Measurements from ENCODE around the gene TMED7.

The TMED7 gene

GRCh38 chr5:115661101-115661500 lies 35.3 kb upstream of the TMED7 start:
- CTCF ChIA-PET, result no interaction called here
- POLR2A ChIA-PET, result interaction anchor here (1.0 kb wide), 1 partner anchor 155 kb away, joined by 3 read pairs; the partner anchor contains the start of gene CDO1
- DNase-seq (ENCODE audit: extremely low spot score), result no peak
- TF ChIP-seq FOXM1 (IDR thresholded peaks at IDR 0.05; ENCODE audit: borderline replicate concordance) (no peak), ZNF384 (IDR thresholded peaks at IDR 0.05) (no peak), HDGF (IDR thresholded peaks at IDR 0.05; ENCODE audit: borderline replicate concordance) (no peak), CTBP1 (IDR thresholded peaks at IDR 0.05; ENCODE audit: borderline replicate concordance) (no peak), SUZ12 (IDR thresholded peaks at IDR 0.05) (no peak), BHLHE40 (IDR thresholded peaks at IDR 0.05; ENCODE audit: borderline replicate concordance) (no peak), ELF4 (IDR thresholded peaks at IDR 0.05) (no peak), LEF1 (IDR thresholded peaks at IDR 0.05; ENCODE audit: borderline replicate concordance) (no peak), TARDBP (IDR thresholded peaks at IDR 0.05) (no peak), SP1 (IDR thresholded peaks at IDR 0.05) (no peak), ARNT (IDR thresholded peaks at IDR 0.05) (no peak), NFRKB (IDR thresholded peaks at IDR 0.05) (no peak), FOXK2 (IDR thresholded peaks at IDR 0.05) (no peak), FOXA1 (IDR thresholded peaks at IDR 0.05) (no peak), L3MBTL2 (conservative IDR thresholded peaks at IDR 0.05) (no peak)
- TF ChIP-seq, protein P1, sequence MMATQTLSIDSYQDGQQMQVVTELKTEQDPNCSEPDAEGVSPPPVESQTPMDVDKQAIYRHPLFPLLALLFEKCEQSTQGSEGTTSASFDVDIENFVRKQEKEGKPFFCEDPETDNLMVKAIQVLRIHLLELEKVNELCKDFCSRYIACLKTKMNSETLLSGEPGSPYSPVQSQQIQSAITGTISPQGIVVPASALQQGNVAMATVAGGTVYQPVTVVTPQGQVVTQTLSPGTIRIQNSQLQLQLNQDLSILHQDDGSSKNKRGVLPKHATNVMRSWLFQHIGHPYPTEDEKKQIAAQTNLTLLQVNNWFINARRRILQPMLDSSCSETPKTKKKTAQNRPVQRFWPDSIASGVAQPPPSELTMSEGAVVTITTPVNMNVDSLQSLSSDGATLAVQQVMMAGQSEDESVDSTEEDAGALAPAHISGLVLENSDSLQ (IDR thresholded peaks at IDR 0.05), result no peak

- no peak for TF ChIP-seq SUZ12 (IDR thresholded peaks at IDR 0.05)
- ChIA-PET POLR2A (no interaction called here), CTCF (no interaction called here)
- no peak for DNase-seq (ENCODE audit: extremely low spot score)
Measured at GRCh38 chr5:115657881-115658233, 32.0 kb upstream of the TMED7 start.

- POLR2A ChIA-PET, result no interaction called here
- DNase-seq (ENCODE audit: extremely low spot score), result no peak
- TF ChIP-seq SUZ12 (IDR thresholded peaks at IDR 0.05) (no peak), SP1 (IDR thresholded peaks at IDR 0.05) (no peak), ARNT (IDR thresholded peaks at IDR 0.05) (no peak), HDGF (IDR thresholded peaks at IDR 0.05; ENCODE audit: borderline replicate concordance) (no peak), TARDBP (IDR thresholded peaks at IDR 0.05) (no peak), FOXK2 (IDR thresholded peaks at IDR 0.05) (no peak), LEF1 (IDR thresholded peaks at IDR 0.05; ENCODE audit: borderline replicate concordance) (no peak), ELF4 (IDR thresholded peaks at IDR 0.05) (no peak), CTBP1 (IDR thresholded peaks at IDR 0.05; ENCODE audit: borderline replicate concordance) (no peak), ZNF384 (IDR thresholded peaks at IDR 0.05) (no peak), FOXM1 (IDR thresholded peaks at IDR 0.05; ENCODE audit: borderline replicate concordance) (no peak), FOXA1 (IDR thresholded peaks at IDR 0.05) (no peak), BHLHE40 (IDR thresholded peaks at IDR 0.05; ENCODE audit: borderline replicate concordance) (no peak), NFRKB (IDR thresholded peaks at IDR 0.05) (no peak), L3MBTL2 (conservative IDR thresholded peaks at IDR 0.05) (no peak)
- TF ChIP-seq, protein P1 (IDR thresholded peaks at IDR 0.05), result no peak
- CTCF ChIA-PET, result no interaction called here
Measured at GRCh38 chr5:115657125-115657880, 31.5 kb upstream of the TMED7 start.

DNA sequence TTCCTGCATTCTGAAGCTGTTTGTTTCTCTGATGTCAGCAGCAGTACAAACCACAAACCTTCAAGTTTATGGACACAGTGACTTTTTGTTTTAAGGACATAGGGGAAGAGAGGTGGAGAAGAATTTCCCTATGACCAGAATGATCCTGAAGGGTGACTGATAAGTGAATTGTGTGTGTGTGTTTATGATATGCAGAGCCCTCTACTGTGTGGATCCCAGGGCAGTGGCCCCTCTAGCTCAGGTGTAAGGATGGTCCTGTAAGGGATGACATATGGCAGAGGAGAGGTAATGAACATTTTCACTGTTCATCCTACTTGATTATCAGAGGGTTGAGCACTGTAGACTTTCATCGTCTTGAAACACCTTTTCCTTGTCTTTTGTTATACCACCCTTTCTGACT lies 30.6 kb upstream of the TMED7 start:
- TF ChIP-seq FOXM1 (IDR thresholded peaks at IDR 0.05; ENCODE audit: borderline replicate concordance) (no peak), L3MBTL2 (conservative IDR thresholded peaks at IDR 0.05) (no peak), ELF4 (IDR thresholded peaks at IDR 0.05) (no peak), NFRKB (IDR thresholded peaks at IDR 0.05) (no peak), CTBP1 (IDR thresholded peaks at IDR 0.05; ENCODE audit: borderline replicate concordance) (no peak), TARDBP (IDR thresholded peaks at IDR 0.05) (no peak), ARNT (IDR thresholded peaks at IDR 0.05) (no peak), FOXK2 (IDR thresholded peaks at IDR 0.05) (no peak)
- no peak for DNase-seq (ENCODE audit: extremely low spot score)
- ChIA-PET CTCF (no interaction called here), POLR2A (no interaction called here)

DNA sequence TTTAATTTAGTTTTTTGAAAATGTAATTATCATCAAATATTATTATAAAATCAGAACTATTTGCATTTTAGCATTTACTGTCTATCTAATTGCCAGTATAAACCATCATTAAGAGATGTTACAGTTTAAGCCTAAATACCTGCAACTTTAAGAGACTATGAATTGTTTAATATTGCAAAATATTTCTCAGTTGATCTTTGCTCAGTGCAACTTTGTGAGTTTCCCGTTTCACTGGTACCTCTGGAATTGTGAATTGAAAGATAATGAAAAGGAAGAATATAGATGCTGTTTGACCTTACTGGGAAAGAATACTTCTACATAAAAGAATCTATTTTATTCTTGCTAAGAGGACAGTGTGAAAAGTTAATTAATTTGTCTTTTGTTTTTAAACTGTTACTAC lies 30.2 kb upstream of the TMED7 start:
- ChIA-PET CTCF (no interaction called here), POLR2A (no interaction called here)
- TF ChIP-seq FOXM1 (IDR thresholded peaks at IDR 0.05; ENCODE audit: borderline replicate concordance) (no peak), TARDBP (IDR thresholded peaks at IDR 0.05) (no peak)
- DNase-seq (ENCODE audit: extremely low spot score), result no peak

GRCh38 chr5:115649541-115649940 lies 23.7 kb upstream of the TMED7 start:
- DNase-seq (ENCODE audit: extremely low spot score), result no peak
- TF ChIP-seq CTBP1 (IDR thresholded peaks at IDR 0.05; ENCODE audit: borderline replicate concordance), result no peak
- TF ChIP-seq BHLHE40 (IDR thresholded peaks at IDR 0.05; ENCODE audit: borderline replicate concordance), result no peak
- no peak for TF ChIP-seq FOXA1 (IDR thresholded peaks at IDR 0.05)
- no peak for TF ChIP-seq FOXK2 (IDR thresholded peaks at IDR 0.05)
- TF ChIP-seq SP1 (IDR thresholded peaks at IDR 0.05), result no peak
- TF ChIP-seq, protein P1 (IDR thresholded peaks at IDR 0.05), result no peak
- TF ChIP-seq NFRKB (IDR thresholded peaks at IDR 0.05), result no peak
- TF ChIP-seq LEF1 (IDR thresholded peaks at IDR 0.05; ENCODE audit: borderline replicate concordance), result no peak
- TF ChIP-seq ARNT (IDR thresholded peaks at IDR 0.05), result no peak
- TF ChIP-seq SUZ12 (IDR thresholded peaks at IDR 0.05), result no peak
- no peak for TF ChIP-seq FOXM1 (IDR thresholded peaks at IDR 0.05; ENCODE audit: borderline replicate concordance)
- no peak for TF ChIP-seq HDGF (IDR thresholded peaks at IDR 0.05; ENCODE audit: borderline replicate concordance)
- TF ChIP-seq ELF4 (IDR thresholded peaks at IDR 0.05), result no peak
- no peak for TF ChIP-seq L3MBTL2 (conservative IDR thresholded peaks at IDR 0.05)
- TF ChIP-seq TARDBP (IDR thresholded peaks at IDR 0.05), result no peak
- no peak for TF ChIP-seq ZNF384 (IDR thresholded peaks at IDR 0.05)
- POLR2A ChIA-PET, result no interaction called here
- CTCF ChIA-PET, result no interaction called here
